Loucy (cell line): ENCODE results near the gene RPS5.

Experiments used
- H2AFZ ChIP-seq: fragments of 200-600 bp; sonication (generic); 2 replicates; pipeline ENCODE4 v1.6.0; 2016; ENCODE audit warnings: antibody characterized with exemption, mild to moderate bottlenecking, low read length, moderate library complexity
- H3F3A ChIP-seq: fragments of 200-600 bp; 2 replicates; pipeline ENCODE4 v1.6.0; 2016; ENCODE audit warnings: antibody characterized with exemption, low read depth, mild to moderate bottlenecking
- H3K27me3 ChIP-seq: fragments of 200-600 bp; sonication (generic); 2 replicates; pipeline ENCODE4 v1.6.1; 2014; ENCODE audit warnings: low read length, mild to moderate bottlenecking; ENCODE audit not compliant: insufficient read depth, poor library complexity, severe bottlenecking
- H3K36me3 ChIP-seq: fragments of 200-600 bp; sonication (generic); 2 replicates; pipeline ENCODE4 v1.6.1; 2016; ENCODE audit warnings: low read length; ENCODE audit not compliant: insufficient read depth
- H3K4me1 ChIP-seq: fragments of 200-600 bp; sonication (generic); 2 replicates; pipeline ENCODE4 v1.5.1; 2014; ENCODE audit warnings: low read length, mild to moderate bottlenecking; ENCODE audit not compliant: insufficient read depth, poor library complexity, severe bottlenecking
- H3K4me2 ChIP-seq: fragments of 200-600 bp; sonication (generic); 2 replicates; pipeline ENCODE4 v1.6.0; 2014; ENCODE audit warnings: antibody characterized with exemption, low read length, low read depth, mild to moderate bottlenecking; ENCODE audit not compliant: poor library complexity, severe bottlenecking
- H3K4me3 ChIP-seq: fragments of 200-600 bp; sonication (generic); 2 replicates; pipeline ENCODE4 v1.5.1; 2014; ENCODE audit warnings: low read length, mild to moderate bottlenecking, mixed read lengths; ENCODE audit not compliant: poor library complexity, severe bottlenecking
- H3K79me2 ChIP-seq: fragments of 200-600 bp; sonication (generic); 2 replicates; pipeline ENCODE4 v1.6.1; 2014; ENCODE audit warnings: low read length; ENCODE audit not compliant: insufficient read depth
- H3K9ac ChIP-seq: fragments of 200-600 bp; sonication (generic); 2 replicates; pipeline ENCODE4 v1.6.0; 2014; ENCODE audit warnings: mild to moderate bottlenecking, low read depth, low read length, moderate library complexity; ENCODE audit not compliant: poor library complexity, severe bottlenecking
- H3K9me2 ChIP-seq: fragments of 200-600 bp; sonication (generic); replicated peaks from 2 replicates; pipeline ENCODE4 v1.6.1; 2016; ENCODE audit warnings: low read depth, low read length, mixed read lengths
- H3K9me3 ChIP-seq: fragments of 200-600 bp; sonication (generic); 2 replicates; pipeline ENCODE4 v1.6.1; 2014; ENCODE audit warnings: mild to moderate bottlenecking, antibody characterized with exemption, low read length, low read depth; ENCODE audit not compliant: insufficient read depth
- H4K20me1 ChIP-seq: fragments of 200-600 bp; sonication (generic); 2 replicates; pipeline ENCODE4 v1.6.0; 2014; ENCODE audit warnings: antibody characterized with exemption, low read length, mild to moderate bottlenecking; ENCODE audit not compliant: insufficient read depth, poor library complexity, severe bottlenecking
- CTCF ChIP-seq: fragments of 200-600 bp; sonication (generic); conservative IDR thresholded peaks from 2 replicates; pipeline ENCODE4 v1.5.1; 2014; ENCODE audit warnings: mild to moderate bottlenecking, antibody characterized with exemption, low read length
- EZH2phosphoT487 ChIP-seq: fragments of 200-600 bp; IDR thresholded peaks from 2 replicates; pipeline ENCODE4 v1.6.1; 2018; ENCODE audit warnings: antibody characterized with exemption, mild to moderate bottlenecking, moderate library complexity, borderline replicate concordance

The RPS5 gene

DNA sequence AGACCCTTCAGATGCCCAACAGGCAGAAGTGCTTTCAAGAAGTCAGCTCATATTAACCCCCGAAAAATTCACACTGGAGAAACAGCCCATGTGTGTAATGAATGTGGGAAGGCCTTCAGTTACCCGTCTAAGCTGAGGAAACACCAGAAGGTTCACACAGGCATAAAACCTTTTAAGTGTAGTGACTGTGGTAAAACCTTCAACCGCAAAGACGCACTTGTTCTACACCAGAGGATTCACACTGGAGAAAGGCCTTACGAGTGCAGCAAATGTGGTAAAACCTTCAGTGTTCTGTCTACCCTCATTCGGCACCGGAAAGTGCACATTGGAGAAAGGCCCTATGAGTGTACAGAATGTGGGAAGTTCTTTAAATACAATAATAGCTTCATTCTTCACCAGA lies 30.0 kb downstream of the RPS5 start:
- Histone ChIP-seq H3K9ac (no peak overlapping the region), H4K20me1 (no peaks in the 10 kb centered on the region), H3K4me3 (no peak overlapping the region), H3K36me3 (peaks cover 10% of the 10 kb centered on the region; the same call in 1 of the 2 replicates), H3F3A (no peaks in the 10 kb centered on the region), H3K9me2 (no peaks in the 10 kb centered on the region), H3K27me3 (no peaks in the 10 kb centered on the region), H3K4me2 (no peak overlapping the region), H3K9me3 (no peaks in the 10 kb centered on the region), H3K79me2 (no peaks in the 10 kb centered on the region), H2AFZ (no peak overlapping the region), H3K4me1 (no peaks in the 10 kb centered on the region)
- no peak for TF ChIP-seq CTCF

DNA sequence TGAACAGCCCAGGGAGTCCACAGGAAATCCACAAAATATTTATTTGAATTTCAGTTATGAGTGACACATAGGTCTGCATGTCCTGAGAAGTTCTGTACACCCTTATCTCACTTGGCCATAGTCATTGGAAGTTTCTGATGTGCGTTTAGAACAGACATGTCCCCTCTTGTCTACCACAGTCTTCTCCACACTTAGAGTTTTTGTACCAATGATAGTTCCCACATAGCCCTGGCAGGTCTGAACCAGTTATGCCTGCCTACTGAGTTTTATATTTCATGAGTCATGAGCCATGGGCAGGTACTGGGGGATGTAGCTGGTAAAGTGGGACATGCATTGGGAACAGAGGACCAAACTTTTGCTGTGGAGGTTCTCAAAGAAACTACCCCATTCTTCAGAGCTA lies 41.5 kb downstream of the RPS5 start:
- TF ChIP-seq CTCF (no peak), EZH2phosphoT487 (no peak)
- Histone ChIP-seq H3K9me2 (no peaks in the 10 kb centered on the region), H3K9me3 (peaks cover 14% of the 10 kb centered on the region; the same call in 1 of the 2 replicates), H3F3A (no peaks in the 10 kb centered on the region), H3K36me3 (no peaks in the 10 kb centered on the region), H2AFZ (no peak overlapping the region), H3K4me3 (no peak overlapping the region), H3K9ac (no peak overlapping the region), H3K79me2 (no peaks in the 10 kb centered on the region), H3K27me3 (no peaks in the 10 kb centered on the region), H3K4me1 (no peaks in the 10 kb centered on the region), H3K4me2 (no peak overlapping the region), H4K20me1 (no peaks in the 10 kb centered on the region)

DNA sequence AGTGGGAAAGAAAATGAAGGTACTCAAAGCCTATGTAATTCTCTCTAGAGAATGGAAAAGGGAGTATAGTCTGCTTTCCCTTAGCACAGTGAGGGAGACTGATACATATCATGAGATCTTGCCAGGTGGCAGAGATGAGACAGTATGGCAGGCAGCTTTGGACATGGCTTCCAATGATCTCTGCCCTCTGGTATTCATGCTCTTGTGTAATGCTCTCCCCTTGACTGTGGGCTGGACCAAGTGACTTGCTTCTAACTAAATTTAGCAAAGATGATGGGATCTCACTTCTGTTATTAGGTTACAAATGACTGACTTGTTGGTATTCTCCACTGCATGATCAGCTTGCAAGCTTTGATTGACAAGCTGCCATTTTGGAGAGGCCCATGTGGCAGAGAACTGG lies 42.7 kb downstream of the RPS5 start:
- peaks cover 22% of the 10 kb centered on the region; the same call in 1 of the 2 replicates for H3K9me3 ChIP-seq
- H3K9me2 ChIP-seq: no peaks in the 10 kb centered on the region
- no peaks in the 10 kb centered on the region for H3K4me1 ChIP-seq
- TF ChIP-seq EZH2phosphoT487: no peak
- no peak for TF ChIP-seq CTCF
- H3K9ac ChIP-seq: no peak overlapping the region
- no peaks in the 10 kb centered on the region for H3K27me3 ChIP-seq
- H4K20me1 ChIP-seq: no peaks in the 10 kb centered on the region
- H2AFZ ChIP-seq: no peak overlapping the region
- no peak overlapping the region for H3K4me2 ChIP-seq
- H3K36me3 ChIP-seq: no peaks in the 10 kb centered on the region
- no peak overlapping the region for H3K4me3 ChIP-seq
- H3F3A ChIP-seq: no peaks in the 10 kb centered on the region
- H3K79me2 ChIP-seq: no peaks in the 10 kb centered on the region
